ENCODE measurements around the gene SPRED2.

The SPRED2 gene

GRCh38 chr2:65432227-65433190 lies at the start of gene SPRED2:
Gene SPRED2, minus strand, starts transcription at chr2:65432599. Its CDS starts 612 bp downstream, at chr2:65431987.
- no peak for FAIRE-seq

- FAIRE-seq, result no peak
Observed at GRCh38 chr2:65481961-65482360, 49.6 kb upstream of the SPRED2 start.

- FAIRE-seq, result no peak
Observed at GRCh38 chr2:65479524-65479923, 47.1 kb upstream of the SPRED2 start.

GRCh38 chr2:65478498-65479135 lies 46.2 kb upstream of the SPRED2 start:
- FAIRE-seq, result no peak

GRCh38 chr2:65477590-65477989 lies 45.2 kb upstream of the SPRED2 start:
- no peak for FAIRE-seq

- FAIRE-seq, result no peak
Observed at GRCh38 chr2:65476778-65477177, 44.4 kb upstream of the SPRED2 start.

- FAIRE-seq, result no peak
Observed at GRCh38 chr2:65475000-65475399, 42.6 kb upstream of the SPRED2 start.

- FAIRE-seq, result no peak
Observed at GRCh38 chr2:65473045-65473444, 40.6 kb upstream of the SPRED2 start.

- FAIRE-seq, result no peak
Observed at GRCh38 chr2:65471409-65471808, 39.0 kb upstream of the SPRED2 start.

- no peak for FAIRE-seq
Observed at GRCh38 chr2:65466551-65466950, 34.2 kb upstream of the SPRED2 start.

- FAIRE-seq, result no peak
Observed at GRCh38 chr2:65465857-65466256, 33.5 kb upstream of the SPRED2 start.

- no peak for FAIRE-seq
Observed at GRCh38 chr2:65465124-65465523, 32.7 kb upstream of the SPRED2 start.

- FAIRE-seq, result no peak
Observed at GRCh38 chr2:65464604-65465003, 32.2 kb upstream of the SPRED2 start.

- FAIRE-seq, result no peak
Observed at GRCh38 chr2:65458999-65459398, 26.6 kb upstream of the SPRED2 start.

- no peak for FAIRE-seq
Observed at GRCh38 chr2:65456886-65457285, 24.5 kb upstream of the SPRED2 start.

- FAIRE-seq, result no peak
Observed at GRCh38 chr2:65456064-65456463, 23.7 kb upstream of the SPRED2 start.

- no peak for FAIRE-seq
Observed at GRCh38 chr2:65453916-65454315, 21.5 kb upstream of the SPRED2 start.

GRCh38 chr2:65452150-65452895 lies 19.9 kb upstream of the SPRED2 start:
- FAIRE-seq, result no peak

GRCh38 chr2:65450810-65451209 lies 18.4 kb upstream of the SPRED2 start:
- FAIRE-seq, result no peak

- no peak for FAIRE-seq
Observed at GRCh38 chr2:65450393-65450792, 18.0 kb upstream of the SPRED2 start.

GRCh38 chr2:65443509-65444186 lies 11.2 kb upstream of the SPRED2 start:
- no peak for FAIRE-seq

- FAIRE-seq, result no peak
Observed at GRCh38 chr2:65442420-65443020, 10.1 kb upstream of the SPRED2 start.
